ENCODE data around the gene COL18A1. TPM values are rescaled to one million over a fixed set of nuclear protein-coding genes. Genes with fewer than 3 reads are reported as not detected.

COL18A1 gene
- total and polyA plus RNA-seq, 2 donors (not counting 1 experiment from before 2014, with no cell fraction given), result 15.6 to 24.7 TPM

DNA sequence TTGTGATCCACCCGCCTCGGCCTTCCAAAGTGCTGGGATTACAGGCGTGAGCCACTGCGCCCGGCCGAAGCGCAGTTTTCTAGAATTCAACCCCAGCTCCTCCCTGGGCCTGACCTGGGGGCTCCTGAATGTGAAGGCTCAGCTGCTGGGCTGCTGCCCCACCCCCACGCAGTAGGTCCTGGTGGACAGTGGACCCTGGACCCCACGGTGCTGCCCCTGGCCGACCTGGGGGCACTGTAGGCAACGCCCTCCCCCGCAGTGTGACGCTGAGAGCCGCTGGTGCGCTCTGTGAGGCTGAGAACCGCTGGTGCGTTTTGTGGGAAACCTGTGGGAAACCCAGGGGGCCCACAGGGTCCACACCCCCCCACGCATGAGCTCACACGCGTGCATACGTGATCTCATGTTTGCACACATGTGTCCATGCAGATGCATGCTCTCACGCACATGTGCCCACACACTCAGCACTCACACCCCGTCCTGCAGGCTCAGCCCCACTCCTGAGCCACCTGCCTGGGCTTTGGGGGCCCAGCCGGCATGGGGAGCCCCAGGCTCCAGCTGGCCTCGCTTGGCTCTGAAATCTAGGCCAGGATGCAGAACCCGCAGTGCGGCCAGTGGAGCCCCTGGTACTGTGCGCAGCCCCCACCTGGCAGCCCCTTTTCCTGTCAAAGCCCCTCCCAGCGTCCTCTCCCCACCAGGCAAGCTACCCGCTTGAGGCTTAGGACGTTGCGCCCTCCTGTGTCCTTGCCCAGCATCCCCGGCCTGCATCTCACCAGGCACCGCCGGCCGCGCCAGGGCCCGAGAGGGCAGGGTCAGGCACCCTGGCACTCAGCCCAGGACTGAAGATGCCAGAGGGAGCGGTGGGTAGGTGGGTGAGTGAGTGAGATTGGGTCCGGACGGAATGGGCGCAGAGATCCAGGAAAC lies 67.7 kb downstream of the COL18A1 start:
- Mint-ChIP-seq H3K27ac (no peak overlapping the region), H3K4me3 (no peak overlapping the region), H3K4me1 (peaks cover 12% of the 10 kb centered on the region), H3K9me3 (ENCODE audit: insufficient read depth) (no peaks in the 10 kb centered on the region), H3K27me3 (no peaks in the 10 kb centered on the region)
- H3K9ac ChIP-seq (ENCODE audit: low read length), result no peak overlapping the region
- no peak overlapping the region for H3K4me3 ChIP-seq (ENCODE audit: control extremely low read depth in 1 of 5, extremely low read depth in 1 of 5, insufficient read depth in 1 of 5, low read depth in 2 of 5, low read length in 4 of 5)
- H2AFZ ChIP-seq (ENCODE audit: insufficient read depth, low read depth, low read length, poor library complexity, severe bottlenecking), result no peak overlapping the region
- no peaks in the 10 kb centered on the region for H3K36me3 ChIP-seq (replicated peaks in 1 of 2; ENCODE audit: control extremely low read depth in 1 of 2, control insufficient read depth in 1 of 2, extremely low read depth in 1 of 2, insufficient read depth in 2 of 2, low read length in 1 of 2)
- 91% methylated on average over 32 of the region's 42 CpGs for WGBS (ENCODE audit: insufficient coverage)
- no peaks in the 10 kb centered on the region for H3K27me3 ChIP-seq (replicated peaks in 1 of 4; ENCODE audit: control extremely low read depth in 1 of 4, control insufficient read depth in 3 of 4, insufficient read depth in 4 of 4, low read length in 3 of 4)
- intact Hi-C loops (cut with micrococcal nuclease), result no loop called here
- ChIA-PET CTCF (no interaction called here), POLR2A (no interaction called here)
- H3K79me2 ChIP-seq (ENCODE audit: control insufficient read depth, insufficient read depth, low read length), result no peaks in the 10 kb centered on the region
- no peak for DNase-seq
- ATAC-seq (ENCODE audit: low read depth), result no peak
- no peak overlapping the region for H3K27ac ChIP-seq (ENCODE audit: low read length in 2 of 2)
- H3K4me2 ChIP-seq (replicated peaks; ENCODE audit: low read depth, low read length, poor library complexity, severe bottlenecking), result no peak overlapping the region
- no peaks in the 10 kb centered on the region for H3K9me3 ChIP-seq (ENCODE audit: control extremely low read depth in 1 of 3, control insufficient read depth in 2 of 3, insufficient read depth in 1 of 3, low read length in 2 of 3)
- H3K4me1 ChIP-seq (ENCODE audit: control insufficient read depth in 2 of 2, insufficient read depth in 2 of 2, low read length in 2 of 2), result peaks cover 3 to 5% of the 10 kb centered on the region in 2 donors
- no peak for TF ChIP-seq CTCF (IDR thresholded peaks at IDR 0.05)
- no peak for TF ChIP-seq EZH2 (IDR thresholded peaks at IDR 0.05; ENCODE audit: borderline replicate concordance, insufficient read depth, low read depth, low read length, poor library complexity, severe bottlenecking)
- no peaks in the 10 kb centered on the region for H4K20me1 ChIP-seq (ENCODE audit: control insufficient read depth, insufficient read depth, low read length, poor library complexity, severe bottlenecking)
